Measurements from ENCODE around the gene ITPR3. TPM values are rescaled to one million over a fixed set of nuclear protein-coding genes. Genes with fewer than 3 reads are reported as not detected.

ITPR3 gene
- total and polyA plus RNA-seq, 2 of the 13 experiments (the other 11 are each of a cell fraction or from before 2014, with no cell fraction given), result 3.8 to 21.4 TPM

DNA sequence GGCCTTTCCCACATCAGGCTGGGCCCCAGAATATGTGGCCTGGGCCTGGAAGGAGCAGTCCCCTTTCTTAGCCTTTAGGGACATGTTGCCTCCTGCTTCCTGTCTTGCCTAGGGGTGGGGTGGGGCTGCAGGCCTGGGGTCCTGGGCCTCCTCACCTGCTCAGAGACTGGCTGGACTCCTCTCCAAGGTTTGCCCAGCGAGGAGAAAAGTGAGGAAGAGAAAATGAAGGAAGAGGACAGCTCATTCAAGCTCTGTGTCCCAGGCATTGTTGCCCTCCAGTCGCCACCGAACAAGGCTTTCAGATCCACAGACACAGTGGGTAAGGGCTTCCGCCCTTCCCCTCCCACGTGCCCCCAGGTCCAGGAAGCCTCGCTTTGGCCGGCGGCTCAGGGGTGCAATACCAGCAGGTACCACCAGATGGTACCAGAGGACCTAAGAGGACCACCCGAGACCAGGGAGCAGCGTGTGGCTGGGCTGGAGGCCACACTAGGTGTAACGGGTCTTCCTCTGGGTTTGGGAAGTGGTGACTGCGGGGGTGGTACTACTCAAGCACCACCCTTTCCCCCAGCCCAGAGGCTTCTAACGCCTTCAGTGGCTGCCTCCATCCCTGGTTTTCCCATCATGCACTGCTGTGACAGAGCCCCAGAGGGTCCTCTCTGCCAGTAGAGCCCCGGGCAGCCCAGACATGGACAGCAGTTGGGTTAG is 35.6 kb upstream of the ITPR3 start (continued):
- TF ChIP-seq, protein P1, sequence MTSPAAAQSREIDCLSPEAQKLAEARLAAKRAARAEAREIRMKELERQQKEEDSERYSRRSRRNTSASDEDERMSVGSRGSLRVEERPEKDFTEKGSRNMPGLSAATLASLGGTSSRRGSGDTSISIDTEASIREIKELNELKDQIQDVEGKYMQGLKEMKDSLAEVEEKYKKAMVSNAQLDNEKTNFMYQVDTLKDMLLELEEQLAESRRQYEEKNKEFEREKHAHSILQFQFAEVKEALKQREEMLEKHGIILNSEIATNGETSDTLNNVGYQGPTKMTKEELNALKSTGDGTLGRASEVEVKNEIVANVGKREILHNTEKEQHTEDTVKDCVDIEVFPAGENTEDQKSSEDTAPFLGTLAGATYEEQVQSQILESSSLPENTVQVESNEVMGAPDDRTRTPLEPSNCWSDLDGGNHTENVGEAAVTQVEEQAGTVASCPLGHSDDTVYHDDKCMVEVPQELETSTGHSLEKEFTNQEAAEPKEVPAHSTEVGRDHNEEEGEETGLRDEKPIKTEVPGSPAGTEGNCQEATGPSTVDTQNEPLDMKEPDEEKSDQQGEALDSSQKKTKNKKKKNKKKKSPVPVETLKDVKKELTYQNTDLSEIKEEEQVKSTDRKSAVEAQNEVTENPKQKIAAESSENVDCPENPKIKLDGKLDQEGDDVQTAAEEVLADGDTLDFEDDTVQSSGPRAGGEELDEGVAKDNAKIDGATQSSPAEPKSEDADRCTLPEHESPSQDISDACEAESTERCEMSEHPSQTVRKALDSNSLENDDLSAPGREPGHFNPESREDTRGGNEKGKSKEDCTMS (CRISPR knock-in tag; conservative IDR thresholded peaks at IDR 0.05), result no peak
- TF ChIP-seq, protein P2, sequence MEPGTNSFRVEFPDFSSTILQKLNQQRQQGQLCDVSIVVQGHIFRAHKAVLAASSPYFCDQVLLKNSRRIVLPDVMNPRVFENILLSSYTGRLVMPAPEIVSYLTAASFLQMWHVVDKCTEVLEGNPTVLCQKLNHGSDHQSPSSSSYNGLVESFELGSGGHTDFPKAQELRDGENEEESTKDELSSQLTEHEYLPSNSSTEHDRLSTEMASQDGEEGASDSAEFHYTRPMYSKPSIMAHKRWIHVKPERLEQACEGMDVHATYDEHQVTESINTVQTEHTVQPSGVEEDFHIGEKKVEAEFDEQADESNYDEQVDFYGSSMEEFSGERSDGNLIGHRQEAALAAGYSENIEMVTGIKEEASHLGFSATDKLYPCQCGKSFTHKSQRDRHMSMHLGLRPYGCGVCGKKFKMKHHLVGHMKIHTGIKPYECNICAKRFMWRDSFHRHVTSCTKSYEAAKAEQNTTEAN (CRISPR knock-in tag; conservative IDR thresholded peaks at IDR 0.05), result no peak
- no peak for TF ChIP-seq KDM4B (CRISPR knock-in tag; IDR thresholded peaks at IDR 0.05)
- no peak for TF ChIP-seq SALL2 (CRISPR knock-in tag; IDR thresholded peaks at IDR 0.05)
- no peak for TF ChIP-seq SOX13 (IDR thresholded peaks at IDR 0.05)
- TF ChIP-seq SOX13 (CRISPR knock-in tag; conservative IDR thresholded peaks at IDR 0.05 in 1 of 2, IDR thresholded peaks at IDR 0.05 in 1 of 2), result no peak
- no peak for TF ChIP-seq SNAI1 (CRISPR knock-in tag; IDR thresholded peaks at IDR 0.05; ENCODE audit: borderline replicate concordance)
- TF ChIP-seq, protein P3, sequence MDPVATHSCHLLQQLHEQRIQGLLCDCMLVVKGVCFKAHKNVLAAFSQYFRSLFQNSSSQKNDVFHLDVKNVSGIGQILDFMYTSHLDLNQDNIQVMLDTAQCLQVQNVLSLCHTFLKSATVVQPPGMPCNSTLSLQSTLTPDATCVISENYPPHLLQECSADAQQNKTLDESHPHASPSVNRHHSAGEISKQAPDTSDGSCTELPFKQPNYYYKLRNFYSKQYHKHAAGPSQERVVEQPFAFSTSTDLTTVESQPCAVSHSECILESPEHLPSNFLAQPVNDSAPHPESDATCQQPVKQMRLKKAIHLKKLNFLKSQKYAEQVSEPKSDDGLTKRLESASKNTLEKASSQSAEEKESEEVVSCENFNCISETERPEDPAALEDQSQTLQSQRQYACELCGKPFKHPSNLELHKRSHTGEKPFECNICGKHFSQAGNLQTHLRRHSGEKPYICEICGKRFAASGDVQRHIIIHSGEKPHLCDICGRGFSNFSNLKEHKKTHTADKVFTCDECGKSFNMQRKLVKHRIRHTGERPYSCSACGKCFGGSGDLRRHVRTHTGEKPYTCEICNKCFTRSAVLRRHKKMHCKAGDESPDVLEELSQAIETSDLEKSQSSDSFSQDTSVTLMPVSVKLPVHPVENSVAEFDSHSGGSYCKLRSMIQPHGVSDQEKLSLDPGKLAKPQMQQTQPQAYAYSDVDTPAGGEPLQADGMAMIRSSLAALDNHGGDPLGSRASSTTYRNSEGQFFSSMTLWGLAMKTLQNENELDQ (CRISPR knock-in tag; IDR thresholded peaks at IDR 0.05; ENCODE audit: borderline replicate concordance), result 0 out of 2 replicates have a peak, but pooled peaks have one; percentile 30
- TF ChIP-seq, protein P4, sequence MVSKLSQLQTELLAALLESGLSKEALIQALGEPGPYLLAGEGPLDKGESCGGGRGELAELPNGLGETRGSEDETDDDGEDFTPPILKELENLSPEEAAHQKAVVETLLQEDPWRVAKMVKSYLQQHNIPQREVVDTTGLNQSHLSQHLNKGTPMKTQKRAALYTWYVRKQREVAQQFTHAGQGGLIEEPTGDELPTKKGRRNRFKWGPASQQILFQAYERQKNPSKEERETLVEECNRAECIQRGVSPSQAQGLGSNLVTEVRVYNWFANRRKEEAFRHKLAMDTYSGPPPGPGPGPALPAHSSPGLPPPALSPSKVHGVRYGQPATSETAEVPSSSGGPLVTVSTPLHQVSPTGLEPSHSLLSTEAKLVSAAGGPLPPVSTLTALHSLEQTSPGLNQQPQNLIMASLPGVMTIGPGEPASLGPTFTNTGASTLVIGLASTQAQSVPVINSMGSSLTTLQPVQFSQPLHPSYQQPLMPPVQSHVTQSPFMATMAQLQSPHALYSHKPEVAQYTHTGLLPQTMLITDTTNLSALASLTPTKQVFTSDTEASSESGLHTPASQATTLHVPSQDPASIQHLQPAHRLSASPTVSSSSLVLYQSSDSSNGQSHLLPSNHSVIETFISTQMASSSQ (IDR thresholded peaks at IDR 0.05; ENCODE audit: low read depth), result no peak
- TF ChIP-seq, protein P4 (CRISPR knock-in tag; IDR thresholded peaks at IDR 0.05; ENCODE audit: borderline replicate concordance), result no peak
- TF ChIP-seq, protein P5, sequence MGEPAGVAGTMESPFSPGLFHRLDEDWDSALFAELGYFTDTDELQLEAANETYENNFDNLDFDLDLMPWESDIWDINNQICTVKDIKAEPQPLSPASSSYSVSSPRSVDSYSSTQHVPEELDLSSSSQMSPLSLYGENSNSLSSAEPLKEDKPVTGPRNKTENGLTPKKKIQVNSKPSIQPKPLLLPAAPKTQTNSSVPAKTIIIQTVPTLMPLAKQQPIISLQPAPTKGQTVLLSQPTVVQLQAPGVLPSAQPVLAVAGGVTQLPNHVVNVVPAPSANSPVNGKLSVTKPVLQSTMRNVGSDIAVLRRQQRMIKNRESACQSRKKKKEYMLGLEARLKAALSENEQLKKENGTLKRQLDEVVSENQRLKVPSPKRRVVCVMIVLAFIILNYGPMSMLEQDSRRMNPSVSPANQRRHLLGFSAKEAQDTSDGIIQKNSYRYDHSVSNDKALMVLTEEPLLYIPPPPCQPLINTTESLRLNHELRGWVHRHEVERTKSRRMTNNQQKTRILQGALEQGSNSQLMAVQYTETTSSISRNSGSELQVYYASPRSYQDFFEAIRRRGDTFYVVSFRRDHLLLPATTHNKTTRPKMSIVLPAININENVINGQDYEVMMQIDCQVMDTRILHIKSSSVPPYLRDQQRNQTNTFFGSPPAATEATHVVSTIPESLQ (CRISPR knock-in tag; conservative IDR thresholded peaks at IDR 0.05), result no peak; the same call in 1 of the 2 replicates
- 0 out of 2 replicates have a peak, but pooled peaks have one; percentile 20 for TF ChIP-seq ZNF891 (CRISPR knock-in tag; IDR thresholded peaks at IDR 0.05)
- peak; percentile 33; the same call in 1 of the 2 replicates for TF ChIP-seq ZNF768 (CRISPR knock-in tag; IDR thresholded peaks at IDR 0.05)
- TF ChIP-seq, protein P6, sequence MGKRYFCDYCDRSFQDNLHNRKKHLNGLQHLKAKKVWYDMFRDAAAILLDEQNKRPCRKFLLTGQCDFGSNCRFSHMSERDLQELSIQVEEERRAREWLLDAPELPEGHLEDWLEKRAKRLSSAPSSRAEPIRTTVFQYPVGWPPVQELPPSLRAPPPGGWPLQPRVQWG (CRISPR knock-in tag; IDR thresholded peaks at IDR 0.05; ENCODE audit: borderline replicate concordance, low read depth), result no peak
- TF ChIP-seq ZNF510 (CRISPR knock-in tag; IDR thresholded peaks at IDR 0.05; ENCODE audit: low read depth), result 0 out of 2 replicates have a peak, but pooled peaks have one; percentile 46

Measured in HepG2 (cell line).